Ectodermal cell (in vitro differentiated cells): ENCODE measurements around the gene C10orf67.
"Not testable (repeated sequence)": the region's sequence is repeated elsewhere in the genome, so short reads cannot be mapped to it uniquely, and the experiment has no call there.

Source experiments
- H3K27ac ChIP-seq: 2 replicates; pipeline ENCODE4 v1.7.0; 2013; ENCODE audit warnings: mild to moderate bottlenecking, low read depth, low read length; ENCODE audit not compliant: insufficient read depth, poor library complexity, severe bottlenecking
- H3K27me3 ChIP-seq: 2 replicates; pipeline ENCODE4 v1.7.0; 2013; ENCODE audit warnings: mild to moderate bottlenecking, low read length; ENCODE audit not compliant: insufficient read depth, control insufficient read depth, poor library complexity, severe bottlenecking
- H3K36me3 ChIP-seq: one replicate; pipeline ENCODE4 v1.7.0; 2013; ENCODE audit warnings: low read length; ENCODE audit not compliant: control insufficient read depth, insufficient read depth
- H3K4me1 ChIP-seq: one replicate; pipeline ENCODE4 v1.7.0; 2013; ENCODE audit warnings: low read length; ENCODE audit not compliant: control insufficient read depth, insufficient read depth
- H3K4me3 ChIP-seq: 2 replicates; pipeline ENCODE4 v1.7.0; 2013; ENCODE audit warnings: low read depth, low read length, control low read depth; ENCODE audit not compliant: insufficient read depth
- H3K9me3 ChIP-seq: 2 replicates; pipeline ENCODE4 v1.7.0; 2013; ENCODE audit warnings: mild to moderate bottlenecking, low read length, moderate library complexity; ENCODE audit not compliant: control insufficient read depth
- WGBS, 2 experiments: methylation state at CpG; one replicate each; pipeline ENCODE4 v1.1.7; 2013; ENCODE audit warnings: missing lambda C conversion rate in 2 of 2; 5-methylcytosine and 5-hydroxymethylcytosine counted together

Gene C10orf67

DNA sequence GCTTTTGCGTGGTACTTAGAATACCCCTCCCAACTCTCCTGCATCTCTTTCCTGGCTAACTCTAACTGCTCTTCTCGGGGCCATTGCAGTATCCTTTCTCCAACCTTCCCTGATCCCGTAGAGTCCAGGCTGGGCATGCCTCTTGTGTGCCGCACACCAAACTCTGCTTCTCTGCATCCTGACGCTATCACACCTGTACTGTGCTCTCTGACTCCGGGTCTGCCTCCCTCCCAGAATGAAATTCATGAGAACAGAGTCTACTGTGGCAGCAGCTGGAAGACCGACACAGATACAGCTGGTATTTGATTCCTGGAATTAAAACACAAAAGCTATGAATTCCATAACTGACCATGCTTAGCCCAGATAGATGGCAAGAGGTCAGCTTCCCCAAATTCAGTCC, 60.9 kb downstream of the C10orf67 start:
- peaks cover 9% of the 10 kb centered on the region for H3K4me1 ChIP-seq
- H3K4me3 ChIP-seq: no peak overlapping the region
- H3K36me3 ChIP-seq: no peaks in the 10 kb centered on the region
- H3K27ac ChIP-seq: no peak overlapping the region
- no peaks in the 10 kb centered on the region for H3K27me3 ChIP-seq
- WGBS, 2 experiments: 82 to 84% methylated on average over 7 of the region's 7 CpGs
- no peaks in the 10 kb centered on the region for H3K9me3 ChIP-seq

DNA sequence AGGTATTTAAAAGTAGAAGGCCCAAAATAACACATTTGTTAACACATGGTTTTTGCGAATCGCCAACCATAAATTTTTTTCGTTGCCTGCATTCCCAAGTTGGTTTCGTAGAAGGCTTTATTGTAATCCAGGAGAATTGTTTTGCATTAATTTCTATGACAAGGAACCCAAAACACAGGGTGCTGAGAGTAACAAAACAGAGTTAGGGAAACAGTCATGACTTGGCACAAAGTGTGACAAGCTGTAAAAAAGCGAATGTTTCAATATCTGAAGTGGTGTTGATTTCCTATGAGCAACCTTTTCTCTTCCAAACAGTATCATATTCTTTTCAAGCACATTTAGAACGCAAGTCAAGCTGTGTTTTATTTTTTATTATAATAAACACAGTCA, 63.6 kb downstream of the C10orf67 start:
- 27 to 34% methylated on average over 5 of the region's 6 CpGs for WGBS, 2 experiments
- H3K9me3 ChIP-seq: no peaks in the 10 kb centered on the region
- no peak overlapping the region for H3K27ac ChIP-seq
- no peaks in the 10 kb centered on the region for H3K27me3 ChIP-seq
- H3K4me3 ChIP-seq: no peak overlapping the region
- H3K36me3 ChIP-seq: no peaks in the 10 kb centered on the region
- H3K4me1 ChIP-seq: peaks cover 9% of the 10 kb centered on the region

DNA sequence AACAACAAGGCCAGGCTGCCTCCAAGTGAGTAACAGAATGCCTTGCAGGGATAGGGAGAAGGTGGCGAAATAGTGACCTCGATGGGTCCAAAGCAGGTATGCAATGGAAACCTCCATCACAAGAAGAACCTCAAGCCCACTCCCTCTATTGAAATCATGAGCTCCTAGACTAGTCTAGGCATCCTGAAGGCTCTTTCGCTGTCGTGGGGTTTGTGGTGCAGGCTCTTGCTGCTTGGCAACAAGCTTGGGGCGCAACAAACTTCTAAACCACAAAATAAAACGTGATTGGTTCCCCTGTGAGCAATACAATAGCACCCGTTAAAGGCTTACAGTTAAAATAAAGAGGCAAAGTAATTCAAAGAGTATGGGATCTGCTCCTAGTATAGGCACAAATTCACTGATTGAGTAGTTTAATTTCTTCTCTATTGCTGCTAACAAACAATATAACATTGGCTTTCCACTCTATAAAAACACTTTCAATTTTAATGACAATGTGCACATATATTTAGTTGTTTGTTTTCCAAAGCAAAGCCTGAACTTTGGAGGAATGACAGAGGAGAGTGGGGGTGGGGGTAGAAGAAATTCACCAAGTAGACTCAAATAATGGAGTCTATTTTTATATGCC, 64.1 kb downstream of the C10orf67 start:
- Histone ChIP-seq H3K4me1 (peaks cover 9% of the 10 kb centered on the region), H3K27ac (no peak overlapping the region), H3K4me3 (no peak overlapping the region), H3K9me3 (no peaks in the 10 kb centered on the region), H3K36me3 (no peaks in the 10 kb centered on the region), H3K27me3 (no peaks in the 10 kb centered on the region)
- 10 to 13% methylated on average over 4 to 7 of the region's 7 CpGs for WGBS, 2 experiments

DNA sequence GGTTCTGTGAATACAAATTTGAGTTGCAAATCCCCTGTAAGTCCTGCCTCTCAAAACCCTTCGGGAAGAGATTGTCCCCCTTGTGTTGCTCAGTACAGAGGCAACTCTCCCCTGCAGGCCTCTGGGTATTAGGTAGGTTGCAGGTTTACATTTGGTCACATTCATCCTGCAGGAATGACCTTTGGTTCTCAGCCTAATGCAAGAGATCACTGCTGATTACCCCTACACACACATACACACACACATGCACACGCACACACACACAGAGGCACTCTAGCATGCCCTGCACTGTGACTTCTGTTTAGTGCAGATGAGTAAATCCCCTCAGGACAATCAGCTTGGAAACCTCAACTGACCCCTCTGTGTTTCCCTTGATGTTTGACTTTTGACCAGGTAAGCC, 69.2 kb downstream of the C10orf67 start:
- Histone ChIP-seq H3K36me3 (no peaks in the 10 kb centered on the region), H3K27ac (no peak overlapping the region), H3K27me3 (no peaks in the 10 kb centered on the region), H3K4me3 (no peak overlapping the region), H3K9me3 (no peaks in the 10 kb centered on the region), H3K4me1 (no peaks in the 10 kb centered on the region)
- 88 to 91% methylated on average over 2 of the region's 2 CpGs for WGBS, 2 experiments

DNA sequence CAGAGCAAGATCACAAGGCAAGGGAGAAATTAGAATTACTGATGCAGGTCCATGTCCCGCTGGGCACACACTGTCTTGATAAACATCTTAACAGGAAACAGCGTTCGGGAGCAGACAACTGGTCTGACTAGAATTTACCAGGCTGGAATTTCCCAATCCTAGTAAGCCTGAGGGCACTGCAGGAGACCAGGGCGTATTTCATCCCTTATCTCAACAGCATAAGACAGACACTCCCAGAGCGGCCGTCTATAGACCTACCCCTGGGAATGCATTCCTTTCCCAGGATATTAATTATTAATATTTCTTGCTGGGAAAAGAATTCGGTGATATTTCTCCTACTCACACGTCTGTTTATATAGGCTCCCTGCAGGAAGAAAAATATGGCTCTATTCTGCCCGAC, 70.4 kb downstream of the C10orf67 start:
- H3K27ac ChIP-seq, H3K4me3 ChIP-seq, H3K36me3 ChIP-seq, H3K27me3 ChIP-seq, H3K4me1 ChIP-seq, H3K9me3 ChIP-seq: not testable (repeated sequence)
- 91 to 92% methylated on average over 9 of the region's 9 CpGs for WGBS, 2 experiments

DNA sequence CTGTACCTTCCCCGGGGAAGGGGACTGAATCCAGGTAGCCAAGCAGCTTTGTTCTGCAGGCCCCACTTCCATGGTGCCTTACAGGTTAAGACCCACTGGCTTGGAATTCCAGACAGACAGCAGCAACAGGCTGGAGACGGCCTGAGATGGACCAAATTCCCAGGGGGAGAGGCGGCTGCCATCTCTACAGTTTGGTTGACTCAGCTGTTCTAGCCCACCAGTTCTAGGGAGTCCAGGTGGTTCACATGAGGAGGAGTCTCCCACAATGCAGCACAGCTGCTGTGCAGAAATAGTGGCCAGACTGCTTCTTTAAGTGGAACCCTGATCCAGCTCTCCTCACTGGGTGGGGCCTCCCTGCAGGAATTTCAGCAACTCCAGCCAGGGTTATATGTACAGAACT, 74.1 kb downstream of the C10orf67 start:
- 89 to 94% methylated on average over 3 of the region's 3 CpGs for WGBS, 2 experiments
- H3K36me3 ChIP-seq: no peaks in the 10 kb centered on the region
- no peaks in the 10 kb centered on the region for H3K4me1 ChIP-seq
- no peak overlapping the region for H3K27ac ChIP-seq
- H3K4me3 ChIP-seq: no peak overlapping the region
- H3K9me3 ChIP-seq: no peaks in the 10 kb centered on the region
- no peaks in the 10 kb centered on the region for H3K27me3 ChIP-seq

DNA sequence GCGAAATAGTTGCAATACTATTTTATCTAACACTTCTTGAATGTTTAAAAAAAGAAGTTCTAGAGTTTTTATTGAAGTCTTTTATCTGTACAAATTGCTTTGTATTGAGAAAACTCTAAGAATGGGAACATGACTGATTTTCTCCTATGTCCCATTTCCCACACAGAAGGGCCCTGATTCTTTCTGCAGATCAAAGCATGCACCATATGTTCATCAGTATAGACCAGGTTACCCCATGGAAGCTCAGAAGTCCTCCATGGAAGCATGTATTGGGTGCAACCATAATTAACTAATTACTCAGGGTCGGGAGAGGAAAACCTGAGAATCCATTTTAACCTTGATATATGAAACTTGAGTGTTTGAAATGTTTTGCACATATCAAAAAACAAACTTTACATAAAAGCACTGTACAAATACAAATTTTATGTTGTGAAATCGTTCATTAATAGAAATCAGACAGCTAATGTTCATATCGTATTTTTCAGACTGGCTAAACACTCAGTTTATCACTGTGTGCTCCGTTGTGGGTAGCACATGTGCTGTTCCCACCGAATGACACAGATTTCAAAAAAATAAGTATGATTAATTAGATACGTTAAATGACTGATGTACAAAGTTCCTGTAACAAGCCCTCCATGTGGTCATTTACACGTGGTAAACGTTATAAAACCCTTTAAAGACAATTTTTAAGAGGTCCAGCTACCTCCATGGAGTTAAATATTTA, 81.0 kb downstream of the C10orf67 start:
- no peaks in the 10 kb centered on the region for H3K27me3 ChIP-seq
- H3K9me3 ChIP-seq: no peaks in the 10 kb centered on the region
- H3K27ac ChIP-seq: no peak overlapping the region
- H3K4me3 ChIP-seq: no peak overlapping the region
- 84 to 88% methylated on average over 7 to 8 of the region's 9 CpGs for WGBS, 2 experiments
- H3K36me3 ChIP-seq: no peaks in the 10 kb centered on the region
- no peaks in the 10 kb centered on the region for H3K4me1 ChIP-seq

DNA sequence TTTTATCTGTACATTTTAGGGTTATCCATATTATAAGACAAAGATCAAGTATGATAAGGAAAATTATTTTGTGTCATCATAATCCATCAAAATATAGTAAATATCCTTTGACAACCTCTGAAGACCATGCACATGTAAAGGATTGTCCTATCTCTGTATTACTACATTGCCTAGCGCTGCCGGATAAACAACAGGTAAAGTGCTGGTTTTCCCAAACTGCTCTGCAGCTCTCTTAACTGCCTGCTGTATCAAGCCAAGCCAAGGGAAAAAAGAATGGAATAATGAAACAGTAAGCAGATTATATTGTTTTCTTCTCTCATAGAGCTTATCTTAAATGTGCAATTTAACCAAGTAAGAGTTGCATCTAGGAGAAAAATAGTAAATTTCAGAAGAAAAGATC, 81.7 kb downstream of the C10orf67 start:
- Histone ChIP-seq H3K4me1 (no peaks in the 10 kb centered on the region), H3K27ac (no peak overlapping the region), H3K36me3 (no peaks in the 10 kb centered on the region), H3K9me3 (no peaks in the 10 kb centered on the region), H3K4me3 (no peak overlapping the region), H3K27me3 (no peaks in the 10 kb centered on the region)
- 97 to 98% methylated on average over 2 of the region's 2 CpGs for WGBS, 2 experiments

DNA sequence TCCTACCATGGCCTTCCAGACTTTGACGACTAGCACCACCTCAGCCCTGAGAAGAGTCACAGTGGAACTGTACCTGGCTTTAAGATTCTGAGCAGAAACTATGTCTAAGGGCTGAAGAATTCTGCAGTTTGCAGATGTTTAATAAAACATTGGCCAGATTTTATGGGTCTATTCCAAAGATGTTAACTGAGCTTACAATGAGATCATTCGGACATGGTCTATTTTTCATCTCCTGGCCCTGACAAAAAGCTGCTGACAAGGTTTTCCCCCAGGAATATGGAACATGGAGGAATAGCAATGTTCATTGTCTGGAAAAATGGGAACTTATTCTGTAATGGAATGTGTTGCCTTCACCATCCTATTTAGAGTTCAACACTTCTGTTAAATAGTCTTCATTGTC, 86.1 kb downstream of the C10orf67 start:
- Histone ChIP-seq H3K9me3 (no peaks in the 10 kb centered on the region), H3K27ac (no peak overlapping the region), H3K27me3 (no peaks in the 10 kb centered on the region), H3K36me3 (no peaks in the 10 kb centered on the region), H3K4me1 (no peaks in the 10 kb centered on the region), H3K4me3 (no peak overlapping the region)
- WGBS, 2 experiments: 93% methylated on average over 2 of the region's 2 CpGs

DNA sequence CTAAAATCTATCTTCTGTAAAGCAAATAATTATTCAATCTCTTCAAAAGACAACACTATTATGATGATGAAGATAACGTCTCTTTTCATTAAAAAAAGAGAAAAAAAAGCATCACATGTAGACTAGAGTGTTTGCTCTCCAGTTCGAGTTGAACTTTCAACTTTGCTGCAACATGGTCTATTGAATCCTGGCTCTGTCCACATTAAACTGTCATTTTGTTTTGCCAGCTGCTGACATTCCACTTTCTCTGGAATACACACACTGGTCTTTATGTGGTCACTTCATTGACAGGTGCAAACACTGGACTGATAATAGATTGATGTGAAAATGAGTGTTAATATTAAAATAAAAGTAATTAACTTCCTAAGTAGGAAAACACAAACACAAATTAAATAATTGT, 90.8 kb downstream of the C10orf67 start:
- Histone ChIP-seq H3K4me3 (no peak overlapping the region), H3K36me3 (no peaks in the 10 kb centered on the region), H3K9me3 (no peaks in the 10 kb centered on the region), H3K4me1 (no peaks in the 10 kb centered on the region), H3K27ac (no peak overlapping the region), H3K27me3 (no peaks in the 10 kb centered on the region)
- 87 to 93% methylated on average over 2 of the region's 2 CpGs for WGBS, 2 experiments
